ENCODE results near the gene SPAG16. TPM values are rescaled to one million over a fixed set of nuclear protein-coding genes. Genes with fewer than 3 reads are reported as not detected.

Gene SPAG16
- total and polyA plus RNA-seq, 2 of the 13 experiments (the other 11 are each of a cell fraction or from before 2014, with no cell fraction given), result 9.6 to 26.5 TPM

GRCh38 chr2:214169736-214170135 is 885.5 kb downstream of the SPAG16 start:
- Histone ChIP-seq H3K27ac (ENCODE audit: extremely low read length, insufficient read depth, low read length) (no peak overlapping the region), H4K20me1 (ENCODE audit: insufficient read depth, low read length) (no peaks in the 10 kb centered on the region), H3K4me3 (replicated peaks in 1 of 3; ENCODE audit: insufficient read depth in 1 of 3, low read depth in 2 of 3, low read length in 3 of 3) (no peak overlapping the region), H3K79me2 (ENCODE audit: insufficient read depth, low read length) (no peaks in the 10 kb centered on the region), H3K36me3 (replicated peaks in 1 of 2; ENCODE audit: control insufficient read depth in 1 of 2, insufficient read depth in 2 of 2, low read length in 2 of 2) (no peaks in the 10 kb centered on the region), H3K9ac (ENCODE audit: insufficient read depth, low read depth, low read length) (no peak overlapping the region), H3K4me1 (ENCODE audit: insufficient read depth, low read length) (no peaks in the 10 kb centered on the region), H3K27me3 (ENCODE audit: control insufficient read depth in 1 of 2, insufficient read depth in 2 of 2, low read length in 2 of 2) (no peaks in the 10 kb centered on the region), H2AFZ (ENCODE audit: low read length) (no peak overlapping the region), H3K4me2 (ENCODE audit: low read depth, low read length) (no peak overlapping the region), H3K9me3 (ENCODE audit: low read length) (no peaks in the 10 kb centered on the region)
- FAIRE-seq (no peak), DNase-seq (ENCODE audit: low spot score) (no peak), ATAC-seq (no peak)
- in situ Hi-C loops (cut with HindIII; ENCODE audit: extremely low pct_ligation_motif_present, low pct_unique_long_range_greater_than_20kb) (no loop called here), intact Hi-C loops (cut with micrococcal nuclease; ENCODE audit: unreplicated experiment) (no loop called here)
- 1% methylated on average over 2 of the region's 2 CpGs for WGBS (ENCODE audit: low lambda C conversion rate)
- POLR2A ChIA-PET, result no interaction called here
- no TSS peak for BruUV-seq (replicated peaks)
- CTCF ChIA-PET (ENCODE audit: low intra/inter-chr PET ratio, low total read pairs), result no interaction called here
- no peak for TF ChIP-seq CCDC6 (CRISPR knock-in tag; IDR thresholded peaks at IDR 0.05)
- TF ChIP-seq NFIB (CRISPR knock-in tag; IDR thresholded peaks at IDR 0.05; ENCODE audit: borderline replicate concordance), result no peak
- no peak for TF ChIP-seq ZNF609 (CRISPR knock-in tag; IDR thresholded peaks at IDR 0.05; ENCODE audit: borderline replicate concordance)
- no peak for TF ChIP-seq NKX3-1 (CRISPR knock-in tag; IDR thresholded peaks at IDR 0.05)
- no peak for TF ChIP-seq KDM1A (CRISPR knock-in tag; IDR thresholded peaks at IDR 0.05)
- TF ChIP-seq ZNF264 (CRISPR knock-in tag; IDR thresholded peaks at IDR 0.05), result no peak
